ENCODE data around the gene KLHDC7A. TPM values are rescaled to one million over a fixed set of nuclear protein-coding genes. Genes with fewer than 3 reads are reported as not detected.

The KLHDC7A gene
- polyA plus RNA-seq, 3 donors: not detected

DNA sequence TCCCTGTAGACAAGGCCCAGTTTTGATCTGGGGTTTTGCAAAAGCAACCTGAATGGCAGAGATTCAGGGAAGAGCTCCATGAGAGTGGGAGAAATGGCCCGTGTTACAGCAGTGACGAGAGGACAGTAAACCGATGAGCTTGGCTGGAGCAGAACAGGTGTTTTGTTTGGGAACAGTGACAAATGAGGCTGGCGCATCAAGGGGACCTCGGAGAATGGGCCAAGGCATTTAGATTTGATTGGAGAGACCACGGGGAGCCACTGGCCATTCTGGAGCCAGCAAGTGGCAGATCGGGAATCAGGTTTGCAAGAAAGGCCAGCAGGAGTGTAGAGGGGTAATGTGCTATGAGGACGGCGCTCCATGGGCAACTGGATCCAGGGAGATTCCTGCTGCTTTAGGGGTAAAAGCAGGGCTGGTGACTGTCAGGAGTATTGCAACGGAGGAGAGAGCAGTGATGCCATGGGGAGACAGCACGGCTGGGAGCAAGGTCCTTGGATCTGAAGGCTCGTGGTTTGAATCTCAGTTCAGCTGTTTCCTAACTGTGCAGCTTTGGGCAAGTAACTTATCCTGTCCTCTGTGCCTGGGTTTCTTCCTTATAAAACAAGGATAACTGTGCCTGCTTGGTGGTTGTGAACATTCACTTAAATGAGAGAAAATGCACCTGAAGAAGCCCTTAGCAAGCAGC, 9.9 kb upstream of the KLHDC7A start:
- DNase-seq: no peak
- intact Hi-C loops (cut with micrococcal nuclease): no loop called here
- Histone ChIP-seq H3K4me1 (ENCODE audit: control insufficient read depth in 1 of 2, insufficient read depth in 2 of 2, low read length in 2 of 2) (no peaks in the 10 kb centered on the region), H4K20me1 (ENCODE audit: insufficient read depth, low read length) (no peaks in the 10 kb centered on the region), H3K4me3 (replicated peaks in 1 of 3; ENCODE audit: low read depth in 2 of 3, low read length in 3 of 3) (no peak overlapping the region), H3K9ac (ENCODE audit: insufficient read depth, low read length, poor library complexity, severe bottlenecking) (no peak overlapping the region), H2AFZ (ENCODE audit: insufficient read depth, low read depth, low read length, poor library complexity, severe bottlenecking) (no peak overlapping the region), H3K4me2 (replicated peaks; ENCODE audit: extremely low read depth, low read length, poor library complexity, severe bottlenecking) (no peak overlapping the region), H3K36me3 (replicated peaks in 1 of 2; ENCODE audit: control insufficient read depth in 1 of 2, insufficient read depth in 2 of 2, low read length in 2 of 2) (no peaks in the 10 kb centered on the region), H3K9me3 (replicated peaks in 1 of 2; ENCODE audit: control insufficient read depth in 1 of 2, insufficient read depth in 1 of 2, low read length in 2 of 2) (no peaks in the 10 kb centered on the region), H3K27ac (ENCODE audit: low read depth in 1 of 2, low read length in 2 of 2) (no peak overlapping the region), H3K27me3 (ENCODE audit: control insufficient read depth in 2 of 2, insufficient read depth in 2 of 2, low read length in 2 of 2) (no peaks in the 10 kb centered on the region), H3K79me2 (ENCODE audit: insufficient read depth, low read length) (no peaks in the 10 kb centered on the region)
- no peaks in the 10 kb centered on the region for H3K4me1 Mint-ChIP-seq
- peaks cover 2 to 6% (median 4%) of the 10 kb centered on the region in 3 donors for H3K27me3 Mint-ChIP-seq (ENCODE audit: low read depth in 3 of 3)
- H3K36me3 Mint-ChIP-seq: no peaks in the 10 kb centered on the region
- peaks cover 0 to 1% (median 0%) of the 10 kb centered on the region in 7 donors for H3K9me3 Mint-ChIP-seq
- TF ChIP-seq, protein P1, sequence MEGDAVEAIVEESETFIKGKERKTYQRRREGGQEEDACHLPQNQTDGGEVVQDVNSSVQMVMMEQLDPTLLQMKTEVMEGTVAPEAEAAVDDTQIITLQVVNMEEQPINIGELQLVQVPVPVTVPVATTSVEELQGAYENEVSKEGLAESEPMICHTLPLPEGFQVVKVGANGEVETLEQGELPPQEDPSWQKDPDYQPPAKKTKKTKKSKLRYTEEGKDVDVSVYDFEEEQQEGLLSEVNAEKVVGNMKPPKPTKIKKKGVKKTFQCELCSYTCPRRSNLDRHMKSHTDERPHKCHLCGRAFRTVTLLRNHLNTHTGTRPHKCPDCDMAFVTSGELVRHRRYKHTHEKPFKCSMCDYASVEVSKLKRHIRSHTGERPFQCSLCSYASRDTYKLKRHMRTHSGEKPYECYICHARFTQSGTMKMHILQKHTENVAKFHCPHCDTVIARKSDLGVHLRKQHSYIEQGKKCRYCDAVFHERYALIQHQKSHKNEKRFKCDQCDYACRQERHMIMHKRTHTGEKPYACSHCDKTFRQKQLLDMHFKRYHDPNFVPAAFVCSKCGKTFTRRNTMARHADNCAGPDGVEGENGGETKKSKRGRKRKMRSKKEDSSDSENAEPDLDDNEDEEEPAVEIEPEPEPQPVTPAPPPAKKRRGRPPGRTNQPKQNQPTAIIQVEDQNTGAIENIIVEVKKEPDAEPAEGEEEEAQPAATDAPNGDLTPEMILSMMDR (IDR thresholded peaks at IDR 0.05): no peak
- WGBS (ENCODE audit: insufficient coverage): 74% methylated on average over 12 of the region's 12 CpGs
- H3K4me3 Mint-ChIP-seq: no peak overlapping the region
- peak overlapping the region in 1 of 7 donors; percentile 19 for H3K27ac Mint-ChIP-seq

DNA sequence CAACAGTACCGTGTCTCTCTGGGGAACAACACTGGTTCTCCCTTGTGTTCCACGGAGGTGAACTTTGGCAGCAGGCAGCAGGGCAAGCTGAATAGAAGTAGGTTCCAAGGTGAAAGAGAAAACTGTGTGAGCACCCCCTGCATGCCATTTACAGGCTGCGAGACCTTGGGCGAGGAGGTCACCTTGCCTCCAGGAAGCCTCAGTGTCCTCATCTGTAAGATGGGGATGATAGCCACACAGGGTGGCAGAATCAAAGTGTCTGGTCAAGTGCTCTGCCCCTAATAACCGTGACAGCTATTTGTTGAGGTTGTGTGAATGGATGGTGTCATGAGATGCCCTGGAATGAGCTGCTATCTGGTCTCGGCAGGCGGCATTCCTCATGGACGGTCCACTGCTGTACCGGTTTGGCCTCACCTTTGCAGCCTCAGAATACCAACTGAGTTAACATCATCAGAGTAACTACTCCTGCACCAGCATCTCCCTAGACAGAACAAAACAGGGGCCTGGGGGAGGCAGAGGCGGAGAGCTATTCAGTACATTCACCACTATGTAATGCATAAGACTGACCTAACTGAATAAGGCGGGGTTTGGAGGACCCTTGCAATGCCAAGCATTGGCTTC, 7.4 kb upstream of the KLHDC7A start:
- H3K4me1 ChIP-seq (ENCODE audit: control insufficient read depth in 1 of 2, insufficient read depth in 2 of 2, low read length in 2 of 2): no peaks in the 10 kb centered on the region
- H3K4me3 Mint-ChIP-seq: no peak overlapping the region
- H3K9me3 Mint-ChIP-seq: peaks cover 0 to 1% (median 0%) of the 10 kb centered on the region in 7 donors
- 83% methylated on average over 5 of the region's 11 CpGs for WGBS (ENCODE audit: insufficient coverage)
- no peak overlapping the region for H3K4me3 ChIP-seq (replicated peaks in 1 of 3; ENCODE audit: low read depth in 2 of 3, low read length in 3 of 3)
- no peaks in the 10 kb centered on the region for H3K27me3 ChIP-seq (ENCODE audit: control insufficient read depth in 2 of 2, insufficient read depth in 2 of 2, low read length in 2 of 2)
- H3K36me3 Mint-ChIP-seq: no peaks in the 10 kb centered on the region
- TF ChIP-seq, protein P1 (IDR thresholded peaks at IDR 0.05): no peak
- no peak overlapping the region for H2AFZ ChIP-seq (ENCODE audit: insufficient read depth, low read depth, low read length, poor library complexity, severe bottlenecking)
- H3K9ac ChIP-seq (ENCODE audit: insufficient read depth, low read length, poor library complexity, severe bottlenecking): no peak overlapping the region
- no peak overlapping the region for H3K4me2 ChIP-seq (replicated peaks; ENCODE audit: extremely low read depth, low read length, poor library complexity, severe bottlenecking)
- peaks cover 2 to 7% (median 6%) of the 10 kb centered on the region in 3 donors for H3K27me3 Mint-ChIP-seq (ENCODE audit: low read depth in 3 of 3)
- H3K79me2 ChIP-seq (ENCODE audit: insufficient read depth, low read length): no peaks in the 10 kb centered on the region
- DNase-seq: no peak
- no peak overlapping the region for H3K27ac Mint-ChIP-seq
- H4K20me1 ChIP-seq (ENCODE audit: insufficient read depth, low read length): no peaks in the 10 kb centered on the region
- intact Hi-C loops (cut with micrococcal nuclease): no loop called here
- no peaks in the 10 kb centered on the region for H3K9me3 ChIP-seq (replicated peaks in 1 of 2; ENCODE audit: control insufficient read depth in 1 of 2, insufficient read depth in 1 of 2, low read length in 2 of 2)
- no peaks in the 10 kb centered on the region for H3K36me3 ChIP-seq (replicated peaks in 1 of 2; ENCODE audit: control insufficient read depth in 1 of 2, insufficient read depth in 2 of 2, low read length in 2 of 2)
- no peak overlapping the region for H3K27ac ChIP-seq (ENCODE audit: low read depth in 1 of 2, low read length in 2 of 2)
- H3K4me1 Mint-ChIP-seq: no peaks in the 10 kb centered on the region
